NCI-H187 (cell line): ENCODE measurements around the gene HIF3A.
"Not testable (repeated sequence)": the region's sequence is repeated elsewhere in the genome, so short reads cannot be mapped to it uniquely, and the experiment has no call there.

Experiments used
- DNase-seq, 2 experiments: peaks; one replicate each; lab custom pipeline; 2025; lab: John Stamatoyannopoulos, UW

Gene HIF3A

GRCh38 chr19:46294494-46294893 is 2.3 kb upstream of the HIF3A start:
- no peak for DNase-seq

GRCh38 chr19:46295401-46296201 is 1.2 kb upstream of the HIF3A start:
- no peak for DNase-seq

GRCh38 chr19:46296202-46296480 is 701 bp upstream of the HIF3A start:
- DNase-seq: no peak

GRCh38 chr19:46297700-46298478 is 1.0 kb downstream of the HIF3A start:
- no peak for DNase-seq

- DNase-seq: no peak
Observed at GRCh38 chr19:46298479-46299003, 1.7 kb downstream of the HIF3A start.

GRCh38 chr19:46299004-46299509 is 2.2 kb downstream of the HIF3A start:
- DNase-seq: peak; percentile 71 to 91

- DNase-seq: no peak
Observed at GRCh38 chr19:46299695-46300094, 2.9 kb downstream of the HIF3A start.

GRCh38 chr19:46303322-46303690 is 6.5 kb downstream of the HIF3A start:
- no peak for DNase-seq

- DNase-seq: peak; percentile 51 to 92
Observed at GRCh38 chr19:46303691-46304397, 7.0 kb downstream of the HIF3A start.

- no peak for DNase-seq
Observed at GRCh38 chr19:46306501-46306900, 9.7 kb downstream of the HIF3A start.

- DNase-seq: no peak
Observed at GRCh38 chr19:46308510-46308909, 11.7 kb downstream of the HIF3A start.

GRCh38 chr19:46309056-46309455 is 12.2 kb downstream of the HIF3A start:
- DNase-seq: no peak

- no peak for DNase-seq
Observed at GRCh38 chr19:46311444-46311843, 14.6 kb downstream of the HIF3A start.

GRCh38 chr19:46313540-46314469 is 17.0 kb downstream of the HIF3A start:
- DNase-seq: not testable (repeated sequence)

- DNase-seq: no peak
Observed at GRCh38 chr19:46317339-46317738, 20.5 kb downstream of the HIF3A start.

- no peak for DNase-seq
Observed at GRCh38 chr19:46319613-46320012, 22.8 kb downstream of the HIF3A start.

GRCh38 chr19:46320559-46320958 is 23.7 kb downstream of the HIF3A start:
- no peak for DNase-seq

- no peak for DNase-seq
Observed at GRCh38 chr19:46321653-46322052, 24.8 kb downstream of the HIF3A start.

- not testable (repeated sequence) for DNase-seq
Observed at GRCh38 chr19:46323227-46323626, 26.4 kb downstream of the HIF3A start.

GRCh38 chr19:46324277-46324676 is 27.4 kb downstream of the HIF3A start:
- DNase-seq: no peak

GRCh38 chr19:46326608-46327007 is 29.8 kb downstream of the HIF3A start:
- no peak for DNase-seq
